DOHH2 (cell line): ENCODE data around the gene MUC15.

ENCODE experiments used
- H3F3A ChIP-seq: fragments of 200-600 bp; sonication (generic), shearing (Covaris generic); 2 replicates; pipeline ENCODE4 v1.6.0; 2016; ENCODE audit warnings: antibody characterized with exemption, mild to moderate bottlenecking; ENCODE audit not compliant: control insufficient read depth, insufficient read depth
- H3K27ac ChIP-seq: fragments of 200-600 bp; sonication (generic); 2 replicates; pipeline ENCODE4 v1.5.1; 2014; ENCODE audit warnings: low read depth, mild to moderate bottlenecking, low read length, moderate library complexity
- H3K27me3 ChIP-seq: fragments of 200-600 bp; sonication (generic); 2 replicates; pipeline ENCODE4 v1.6.1; 2014; ENCODE audit warnings: mild to moderate bottlenecking, low read length, mixed read lengths; ENCODE audit not compliant: control insufficient read depth
- H3K36me3 ChIP-seq: fragments of 200-600 bp; sonication (generic); 2 replicates; pipeline ENCODE4 v1.6.1; 2014; ENCODE audit warnings: mild to moderate bottlenecking, low read length, moderate library complexity, mixed read lengths; ENCODE audit not compliant: control insufficient read depth
- H3K4me1 ChIP-seq: fragments of 200-600 bp; sonication (generic); 2 replicates; pipeline ENCODE4 v1.6.1; 2014; ENCODE audit warnings: mild to moderate bottlenecking, low read length, mixed read lengths; ENCODE audit not compliant: control insufficient read depth
- H3K4me2 ChIP-seq: fragments of 200-600 bp; sonication (generic); 2 replicates; pipeline ENCODE4 v1.6.0; 2014; ENCODE audit warnings: mild to moderate bottlenecking, low read length, moderate library complexity
- H3K4me3 ChIP-seq: fragments of 200-600 bp; sonication (generic); 2 replicates; pipeline ENCODE4 v1.5.1; 2014; ENCODE audit warnings: mild to moderate bottlenecking, low read length, mixed read lengths
- H3K79me2 ChIP-seq: fragments of 200-600 bp; sonication (generic); 2 replicates; pipeline ENCODE4 v1.6.1; 2014; ENCODE audit warnings: mild to moderate bottlenecking, low read length, mixed read lengths; ENCODE audit not compliant: control insufficient read depth
- H3K9me2 ChIP-seq: fragments of 200-600 bp; sonication (generic); replicated peaks from 2 replicates; pipeline ENCODE4 v1.6.1; 2014; ENCODE audit warnings: mild to moderate bottlenecking, low read length, mixed read lengths; ENCODE audit not compliant: control insufficient read depth
- H3K9me3 ChIP-seq: fragments of 200-600 bp; sonication (generic); 2 replicates; pipeline ENCODE4 v1.6.1; 2014; ENCODE audit warnings: antibody characterized with exemption, low read length, mixed read lengths; ENCODE audit not compliant: control insufficient read depth, insufficient read depth
- H4K20me1 ChIP-seq: fragments of 200-600 bp; sonication (generic); 2 replicates; pipeline ENCODE4 v1.6.0; 2014; ENCODE audit warnings: low read depth, mild to moderate bottlenecking, antibody characterized with exemption, low read length, moderate library complexity; ENCODE audit not compliant: control insufficient read depth, insufficient read depth
- CTCF ChIP-seq: fragments of 200-600 bp; sonication (generic); IDR thresholded peaks from one replicate; pipeline ENCODE4 v1.5.1; 2014; ENCODE audit warnings: antibody characterized with exemption, mild to moderate bottlenecking, low read depth, low read length; ENCODE audit not compliant: poor library complexity, severe bottlenecking
- EZH2phosphoT487 ChIP-seq: fragments of 200-600 bp; sonication (generic); IDR thresholded peaks from 2 replicates; pipeline ENCODE4 v1.6.1; 2017; ENCODE audit warnings: borderline replicate concordance, mild to moderate bottlenecking, antibody characterized with exemption, low read length, moderate library complexity, mixed read lengths

MUC15 gene

GRCh38 chr11:26541870-26542269, 30.2 kb downstream of the MUC15 start:
- no peaks in the 10 kb centered on the region for H3K9me3 ChIP-seq
- no peak overlapping the region for H3K4me2 ChIP-seq
- no peaks in the 10 kb centered on the region for H4K20me1 ChIP-seq
- no peak overlapping the region for H3K27ac ChIP-seq
- H3K27me3 ChIP-seq, result no peaks in the 10 kb centered on the region
- no peaks in the 10 kb centered on the region for H3K4me1 ChIP-seq
- H3K9me2 ChIP-seq, result no peaks in the 10 kb centered on the region
- no peaks in the 10 kb centered on the region for H3K79me2 ChIP-seq
- no peaks in the 10 kb centered on the region for H3F3A ChIP-seq
- H3K4me3 ChIP-seq, result no peak overlapping the region
- TF ChIP-seq CTCF (no peak), EZH2phosphoT487 (no peak)
- no peaks in the 10 kb centered on the region for H3K36me3 ChIP-seq

- no peaks in the 10 kb centered on the region for H3F3A ChIP-seq
- H3K79me2 ChIP-seq, result no peaks in the 10 kb centered on the region
- H3K4me1 ChIP-seq, result no peaks in the 10 kb centered on the region
- H3K27ac ChIP-seq, result no peak overlapping the region
- H3K9me3 ChIP-seq, result no peaks in the 10 kb centered on the region
- TF ChIP-seq CTCF (no peak), EZH2phosphoT487 (no peak)
- H3K27me3 ChIP-seq, result no peaks in the 10 kb centered on the region
- no peak overlapping the region for H3K4me2 ChIP-seq
- no peaks in the 10 kb centered on the region for H3K9me2 ChIP-seq
- no peaks in the 10 kb centered on the region for H3K36me3 ChIP-seq
- no peak overlapping the region for H3K4me3 ChIP-seq
- H4K20me1 ChIP-seq, result no peaks in the 10 kb centered on the region
Observed at GRCh38 chr11:26539517-26539916, 32.5 kb downstream of the MUC15 start.

- no peak overlapping the region for H3K4me2 ChIP-seq
- no peaks in the 10 kb centered on the region for H3F3A ChIP-seq
- H4K20me1 ChIP-seq, result no peaks in the 10 kb centered on the region
- H3K79me2 ChIP-seq, result no peaks in the 10 kb centered on the region
- no peaks in the 10 kb centered on the region; the same call in 1 of the 2 replicates for H3K27me3 ChIP-seq
- H3K27ac ChIP-seq, result no peak overlapping the region
- no peak for TF ChIP-seq CTCF
- no peak for TF ChIP-seq EZH2phosphoT487
- H3K36me3 ChIP-seq, result no peaks in the 10 kb centered on the region
- no peaks in the 10 kb centered on the region for H3K4me1 ChIP-seq
- H3K9me2 ChIP-seq, result no peaks in the 10 kb centered on the region
- no peaks in the 10 kb centered on the region for H3K9me3 ChIP-seq
- H3K4me3 ChIP-seq, result no peak overlapping the region
Observed at GRCh38 chr11:26537341-26537740, 34.7 kb downstream of the MUC15 start.

- no peaks in the 10 kb centered on the region for H3K27me3 ChIP-seq
- H3K79me2 ChIP-seq, result no peaks in the 10 kb centered on the region
- H3K4me2 ChIP-seq, result no peak overlapping the region
Observed at GRCh38 chr11:26527685-26528084, 44.4 kb downstream of the MUC15 start.

More at GRCh38 chr11:26527685-26528084, 44.4 kb downstream of the MUC15 start:
- Histone ChIP-seq H3K36me3 (no peaks in the 10 kb centered on the region), H4K20me1 (no peaks in the 10 kb centered on the region), H3K9me3 (no peaks in the 10 kb centered on the region), H3K9me2 (no peaks in the 10 kb centered on the region), H3K4me1 (no peaks in the 10 kb centered on the region), H3K27ac (no peak overlapping the region), H3K4me3 (no peak overlapping the region), H3F3A (no peaks in the 10 kb centered on the region)
- no peak for TF ChIP-seq CTCF
- TF ChIP-seq EZH2phosphoT487, result no peak
